ENCODE measurements around the gene BLTP3A. TPM values are rescaled to one million over a fixed set of nuclear protein-coding genes. Genes with fewer than 3 reads are reported as not detected.

BLTP3A gene
- total RNA-seq, 1 experiment from 2014 or later: 18.7 TPM

DNA sequence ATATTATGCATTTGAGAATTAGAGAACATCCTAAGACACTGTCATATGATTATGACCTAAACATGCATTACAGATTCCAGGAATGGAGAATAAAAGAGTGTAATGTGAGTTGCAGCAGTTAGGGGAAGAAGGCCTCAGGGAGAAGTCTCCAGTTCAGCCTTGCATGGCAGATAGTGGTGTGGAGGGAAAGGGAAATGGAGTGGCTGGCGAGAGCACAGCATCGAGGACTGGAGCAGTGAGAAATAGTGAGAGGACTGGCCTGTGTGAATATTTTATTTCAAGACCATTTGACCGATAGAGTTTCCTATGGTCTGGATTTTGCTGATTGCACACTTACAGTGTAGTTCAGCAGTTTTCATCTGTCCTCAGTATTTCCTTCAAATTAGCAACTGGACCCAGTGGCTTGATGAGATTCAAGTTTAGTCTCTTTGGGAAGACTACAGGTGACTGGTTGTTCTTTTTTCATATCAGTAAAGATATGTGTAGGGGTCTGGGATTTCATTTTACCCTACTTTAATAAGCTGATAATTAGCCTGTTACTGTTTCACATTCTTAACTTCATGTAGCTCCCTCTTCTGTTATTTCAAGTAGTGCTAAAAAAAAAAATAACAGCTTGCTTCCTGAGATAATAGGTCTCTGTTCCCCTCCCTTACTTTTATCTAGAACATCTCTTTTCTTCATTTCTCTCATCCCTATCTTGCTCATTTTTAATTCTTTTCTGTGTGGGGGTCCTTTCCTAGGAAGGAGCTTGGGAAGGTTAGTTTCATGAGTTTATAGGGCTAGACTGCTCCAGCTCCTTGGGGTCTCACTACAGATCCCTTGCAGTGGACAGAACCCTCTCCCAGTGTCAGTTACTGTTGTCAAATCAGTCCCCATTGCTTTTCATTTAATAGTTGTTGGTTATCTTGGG, 27.9 kb downstream of the BLTP3A start:
- H3K36me3 Mint-ChIP-seq: peaks cover 16% of the 10 kb centered on the region
- 0 out of 2 replicates have a peak, but pooled peaks cover 2% of the 10 kb centered on the region for H3K4me1 Mint-ChIP-seq
- TF ChIP-seq ZNF416 (CRISPR knock-in tag; IDR thresholded peaks at IDR 0.05): no peak
- TF ChIP-seq ELF4 (CRISPR knock-in tag; IDR thresholded peaks at IDR 0.05; ENCODE audit: low read depth): no peak
- no peak for TF ChIP-seq NFATC4 (CRISPR knock-in tag; IDR thresholded peaks at IDR 0.05)
- no peak for TF ChIP-seq NR2C2 (CRISPR knock-in tag; IDR thresholded peaks at IDR 0.05)
- TF ChIP-seq, protein P1, sequence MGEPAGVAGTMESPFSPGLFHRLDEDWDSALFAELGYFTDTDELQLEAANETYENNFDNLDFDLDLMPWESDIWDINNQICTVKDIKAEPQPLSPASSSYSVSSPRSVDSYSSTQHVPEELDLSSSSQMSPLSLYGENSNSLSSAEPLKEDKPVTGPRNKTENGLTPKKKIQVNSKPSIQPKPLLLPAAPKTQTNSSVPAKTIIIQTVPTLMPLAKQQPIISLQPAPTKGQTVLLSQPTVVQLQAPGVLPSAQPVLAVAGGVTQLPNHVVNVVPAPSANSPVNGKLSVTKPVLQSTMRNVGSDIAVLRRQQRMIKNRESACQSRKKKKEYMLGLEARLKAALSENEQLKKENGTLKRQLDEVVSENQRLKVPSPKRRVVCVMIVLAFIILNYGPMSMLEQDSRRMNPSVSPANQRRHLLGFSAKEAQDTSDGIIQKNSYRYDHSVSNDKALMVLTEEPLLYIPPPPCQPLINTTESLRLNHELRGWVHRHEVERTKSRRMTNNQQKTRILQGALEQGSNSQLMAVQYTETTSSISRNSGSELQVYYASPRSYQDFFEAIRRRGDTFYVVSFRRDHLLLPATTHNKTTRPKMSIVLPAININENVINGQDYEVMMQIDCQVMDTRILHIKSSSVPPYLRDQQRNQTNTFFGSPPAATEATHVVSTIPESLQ (CRISPR knock-in tag; IDR thresholded peaks at IDR 0.05): no peak
- TF ChIP-seq ZNF121 (CRISPR knock-in tag; IDR thresholded peaks at IDR 0.05): no peak
- TF ChIP-seq, protein P2, sequence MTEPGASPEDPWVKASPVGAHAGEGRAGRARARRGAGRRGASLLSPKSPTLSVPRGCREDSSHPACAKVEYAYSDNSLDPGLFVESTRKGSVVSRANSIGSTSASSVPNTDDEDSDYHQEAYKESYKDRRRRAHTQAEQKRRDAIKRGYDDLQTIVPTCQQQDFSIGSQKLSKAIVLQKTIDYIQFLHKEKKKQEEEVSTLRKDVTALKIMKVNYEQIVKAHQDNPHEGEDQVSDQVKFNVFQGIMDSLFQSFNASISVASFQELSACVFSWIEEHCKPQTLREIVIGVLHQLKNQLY (CRISPR knock-in tag; IDR thresholded peaks at IDR 0.05): no peak
- no peak for TF ChIP-seq ZNF671 (CRISPR knock-in tag; IDR thresholded peaks at IDR 0.05)
- TF ChIP-seq SOX15 (CRISPR knock-in tag; IDR thresholded peaks at IDR 0.05): no peak
- TF ChIP-seq, protein P3, sequence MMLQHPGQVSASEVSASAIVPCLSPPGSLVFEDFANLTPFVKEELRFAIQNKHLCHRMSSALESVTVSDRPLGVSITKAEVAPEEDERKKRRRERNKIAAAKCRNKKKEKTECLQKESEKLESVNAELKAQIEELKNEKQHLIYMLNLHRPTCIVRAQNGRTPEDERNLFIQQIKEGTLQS (CRISPR knock-in tag; conservative IDR thresholded peaks at IDR 0.05): no peak
- TF ChIP-seq, protein P4, sequence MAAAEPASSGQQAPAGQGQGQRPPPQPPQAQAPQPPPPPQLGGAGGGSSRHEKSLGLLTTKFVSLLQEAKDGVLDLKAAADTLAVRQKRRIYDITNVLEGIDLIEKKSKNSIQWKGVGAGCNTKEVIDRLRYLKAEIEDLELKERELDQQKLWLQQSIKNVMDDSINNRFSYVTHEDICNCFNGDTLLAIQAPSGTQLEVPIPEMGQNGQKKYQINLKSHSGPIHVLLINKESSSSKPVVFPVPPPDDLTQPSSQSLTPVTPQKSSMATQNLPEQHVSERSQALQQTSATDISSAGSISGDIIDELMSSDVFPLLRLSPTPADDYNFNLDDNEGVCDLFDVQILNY (CRISPR knock-in tag; IDR thresholded peaks at IDR 0.05): no peak
- TF ChIP-seq, protein P5, sequence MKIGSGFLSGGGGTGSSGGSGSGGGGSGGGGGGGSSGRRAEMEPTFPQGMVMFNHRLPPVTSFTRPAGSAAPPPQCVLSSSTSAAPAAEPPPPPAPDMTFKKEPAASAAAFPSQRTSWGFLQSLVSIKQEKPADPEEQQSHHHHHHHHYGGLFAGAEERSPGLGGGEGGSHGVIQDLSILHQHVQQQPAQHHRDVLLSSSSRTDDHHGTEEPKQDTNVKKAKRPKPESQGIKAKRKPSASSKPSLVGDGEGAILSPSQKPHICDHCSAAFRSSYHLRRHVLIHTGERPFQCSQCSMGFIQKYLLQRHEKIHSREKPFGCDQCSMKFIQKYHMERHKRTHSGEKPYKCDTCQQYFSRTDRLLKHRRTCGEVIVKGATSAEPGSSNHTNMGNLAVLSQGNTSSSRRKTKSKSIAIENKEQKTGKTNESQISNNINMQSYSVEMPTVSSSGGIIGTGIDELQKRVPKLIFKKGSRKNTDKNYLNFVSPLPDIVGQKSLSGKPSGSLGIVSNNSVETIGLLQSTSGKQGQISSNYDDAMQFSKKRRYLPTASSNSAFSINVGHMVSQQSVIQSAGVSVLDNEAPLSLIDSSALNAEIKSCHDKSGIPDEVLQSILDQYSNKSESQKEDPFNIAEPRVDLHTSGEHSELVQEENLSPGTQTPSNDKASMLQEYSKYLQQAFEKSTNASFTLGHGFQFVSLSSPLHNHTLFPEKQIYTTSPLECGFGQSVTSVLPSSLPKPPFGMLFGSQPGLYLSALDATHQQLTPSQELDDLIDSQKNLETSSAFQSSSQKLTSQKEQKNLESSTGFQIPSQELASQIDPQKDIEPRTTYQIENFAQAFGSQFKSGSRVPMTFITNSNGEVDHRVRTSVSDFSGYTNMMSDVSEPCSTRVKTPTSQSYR (CRISPR knock-in tag; IDR thresholded peaks at IDR 0.05): no peak
- no peak for TF ChIP-seq FOXP1 (CRISPR knock-in tag; IDR thresholded peaks at IDR 0.05; ENCODE audit: borderline replicate concordance)
- TF ChIP-seq, protein P6, sequence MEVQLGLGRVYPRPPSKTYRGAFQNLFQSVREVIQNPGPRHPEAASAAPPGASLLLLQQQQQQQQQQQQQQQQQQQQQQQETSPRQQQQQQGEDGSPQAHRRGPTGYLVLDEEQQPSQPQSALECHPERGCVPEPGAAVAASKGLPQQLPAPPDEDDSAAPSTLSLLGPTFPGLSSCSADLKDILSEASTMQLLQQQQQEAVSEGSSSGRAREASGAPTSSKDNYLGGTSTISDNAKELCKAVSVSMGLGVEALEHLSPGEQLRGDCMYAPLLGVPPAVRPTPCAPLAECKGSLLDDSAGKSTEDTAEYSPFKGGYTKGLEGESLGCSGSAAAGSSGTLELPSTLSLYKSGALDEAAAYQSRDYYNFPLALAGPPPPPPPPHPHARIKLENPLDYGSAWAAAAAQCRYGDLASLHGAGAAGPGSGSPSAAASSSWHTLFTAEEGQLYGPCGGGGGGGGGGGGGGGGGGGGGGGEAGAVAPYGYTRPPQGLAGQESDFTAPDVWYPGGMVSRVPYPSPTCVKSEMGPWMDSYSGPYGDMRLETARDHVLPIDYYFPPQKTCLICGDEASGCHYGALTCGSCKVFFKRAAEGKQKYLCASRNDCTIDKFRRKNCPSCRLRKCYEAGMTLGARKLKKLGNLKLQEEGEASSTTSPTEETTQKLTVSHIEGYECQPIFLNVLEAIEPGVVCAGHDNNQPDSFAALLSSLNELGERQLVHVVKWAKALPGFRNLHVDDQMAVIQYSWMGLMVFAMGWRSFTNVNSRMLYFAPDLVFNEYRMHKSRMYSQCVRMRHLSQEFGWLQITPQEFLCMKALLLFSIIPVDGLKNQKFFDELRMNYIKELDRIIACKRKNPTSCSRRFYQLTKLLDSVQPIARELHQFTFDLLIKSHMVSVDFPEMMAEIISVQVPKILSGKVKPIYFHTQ (CRISPR knock-in tag; IDR thresholded peaks at IDR 0.05): no peak
- no peak for TF ChIP-seq CREB1 (CRISPR knock-in tag; IDR thresholded peaks at IDR 0.05)
- TF ChIP-seq, protein P7, sequence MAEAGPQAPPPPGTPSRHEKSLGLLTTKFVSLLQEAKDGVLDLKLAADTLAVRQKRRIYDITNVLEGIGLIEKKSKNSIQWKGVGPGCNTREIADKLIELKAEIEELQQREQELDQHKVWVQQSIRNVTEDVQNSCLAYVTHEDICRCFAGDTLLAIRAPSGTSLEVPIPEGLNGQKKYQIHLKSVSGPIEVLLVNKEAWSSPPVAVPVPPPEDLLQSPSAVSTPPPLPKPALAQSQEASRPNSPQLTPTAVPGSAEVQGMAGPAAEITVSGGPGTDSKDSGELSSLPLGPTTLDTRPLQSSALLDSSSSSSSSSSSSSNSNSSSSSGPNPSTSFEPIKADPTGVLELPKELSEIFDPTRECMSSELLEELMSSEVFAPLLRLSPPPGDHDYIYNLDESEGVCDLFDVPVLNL (CRISPR knock-in tag; IDR thresholded peaks at IDR 0.05; ENCODE audit: borderline replicate concordance, low read depth): no peak
- no peak for TF ChIP-seq TCF7 (CRISPR knock-in tag; IDR thresholded peaks at IDR 0.05; ENCODE audit: low read depth)
- no peak overlapping the region; the same call in 1 of the 2 replicates for H3K27ac Mint-ChIP-seq
- no peaks in the 10 kb centered on the region for H3K27me3 Mint-ChIP-seq (ENCODE audit: low read depth)
- ATAC-seq (no peak), DNase-seq (ENCODE audit: low spot score) (no peak)
- ChIA-PET POLR2A (no interaction called here), CTCF (no interaction called here)
- H3K9me3 Mint-ChIP-seq: no peaks in the 10 kb centered on the region
- H3K4me3 Mint-ChIP-seq: no peak overlapping the region

Data from WTC11 (cell line).